ENCODE data around the gene MYH11.

MYH11 gene

DNA sequence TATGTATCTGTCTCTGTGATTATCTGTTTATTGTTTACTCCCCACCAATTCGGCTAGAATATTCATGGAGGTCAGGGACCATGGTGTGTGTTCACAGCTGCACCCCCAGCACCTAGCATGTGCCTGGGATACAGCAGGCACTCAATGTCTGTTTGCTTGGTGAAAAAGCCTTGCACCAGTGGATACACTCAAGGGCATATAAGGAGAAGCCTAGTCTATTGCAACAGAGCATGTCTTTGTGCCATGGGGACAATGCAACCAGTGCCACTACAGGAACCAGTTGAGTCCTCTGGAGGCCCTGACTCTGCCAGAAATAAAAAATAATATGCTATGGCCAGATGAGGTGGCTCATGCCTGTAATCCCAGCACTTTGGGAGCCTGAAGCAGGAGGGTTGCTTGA is 113.2 kb downstream of the MYH11 start:
- no peak for DNase-seq
- H3K27ac ChIP-seq = no peak overlapping the region
- no peaks in the 10 kb centered on the region for H3K36me3 ChIP-seq
- H3K4me3 ChIP-seq (ENCODE audit: low read depth, low read length) = no peak overlapping the region
- TF ChIP-seq CTCF (IDR thresholded peaks at IDR 0.05; ENCODE audit: low read depth, low read length) = no peak
- H3K9me3 ChIP-seq (ENCODE audit: severe bottlenecking) = no peaks in the 10 kb centered on the region
- no peaks in the 10 kb centered on the region for H3K27me3 ChIP-seq (ENCODE audit: insufficient read depth, low read depth, severe bottlenecking)

DNA sequence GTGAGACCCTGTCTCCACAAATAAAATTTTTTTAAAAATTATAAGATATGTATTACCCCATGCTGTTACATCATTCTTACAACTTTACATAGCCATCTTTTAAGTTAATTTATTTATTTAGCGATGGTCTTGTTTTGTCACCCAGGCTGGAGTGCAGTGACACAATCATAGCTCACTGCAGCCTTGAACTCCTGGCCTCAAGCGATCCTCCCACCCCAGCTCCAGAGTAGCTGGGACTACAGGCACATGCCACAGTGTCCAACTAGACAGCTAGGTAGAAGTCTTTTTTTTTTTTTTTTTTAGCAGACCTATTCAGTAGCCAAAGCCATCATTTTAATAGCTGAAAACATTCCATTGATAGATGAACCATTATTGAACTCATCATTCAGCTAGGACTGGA is 114.1 kb downstream of the MYH11 start:
- no peak for DNase-seq
- H3K4me3 ChIP-seq (ENCODE audit: low read depth, low read length) = no peak overlapping the region
- H3K36me3 ChIP-seq = no peaks in the 10 kb centered on the region
- H3K27ac ChIP-seq = no peak overlapping the region
- no peak for TF ChIP-seq CTCF (IDR thresholded peaks at IDR 0.05; ENCODE audit: low read depth, low read length)
- H3K27me3 ChIP-seq (ENCODE audit: insufficient read depth, low read depth, severe bottlenecking) = no peaks in the 10 kb centered on the region
- H3K9me3 ChIP-seq (ENCODE audit: severe bottlenecking) = no peaks in the 10 kb centered on the region

GRCh38 chr16:15741207-15741871 is 115.5 kb downstream of the MYH11 start:
- H3K4me3 ChIP-seq (ENCODE audit: low read depth, low read length) = no peak overlapping the region
- DNase-seq = no peak
- no peaks in the 10 kb centered on the region; the same call in 1 of the 2 replicates for H3K36me3 ChIP-seq
- no peaks in the 10 kb centered on the region for H3K9me3 ChIP-seq (ENCODE audit: severe bottlenecking)
- no peak overlapping the region for H3K27ac ChIP-seq
- no peaks in the 10 kb centered on the region for H3K27me3 ChIP-seq (ENCODE audit: insufficient read depth, low read depth, severe bottlenecking)
- no peak for TF ChIP-seq CTCF (IDR thresholded peaks at IDR 0.05; ENCODE audit: low read depth, low read length)

- no peak overlapping the region for H3K27ac ChIP-seq
- no peaks in the 10 kb centered on the region; the same call in 1 of the 2 replicates for H3K36me3 ChIP-seq
- H3K27me3 ChIP-seq (ENCODE audit: insufficient read depth, low read depth, severe bottlenecking) = no peaks in the 10 kb centered on the region
- peak; percentile 24 for DNase-seq
- TF ChIP-seq CTCF (IDR thresholded peaks at IDR 0.05; ENCODE audit: low read depth, low read length) = no peak
- H3K4me3 ChIP-seq (ENCODE audit: low read depth, low read length) = no peak overlapping the region
- no peaks in the 10 kb centered on the region for H3K9me3 ChIP-seq (ENCODE audit: severe bottlenecking)
These were observed 116.9 kb downstream of the MYH11 start for GRCh38 chr16:15739950-15740349.

- no peak for TF ChIP-seq CTCF (IDR thresholded peaks at IDR 0.05; ENCODE audit: low read depth, low read length)
- Histone ChIP-seq H3K36me3 (no peaks in the 10 kb centered on the region; the same call in 1 of the 2 replicates), H3K27me3 (ENCODE audit: insufficient read depth, low read depth, severe bottlenecking) (no peaks in the 10 kb centered on the region), H3K27ac (no peak overlapping the region), H3K4me3 (ENCODE audit: low read depth, low read length) (no peak overlapping the region), H3K9me3 (ENCODE audit: severe bottlenecking) (no peaks in the 10 kb centered on the region)
- DNase-seq = no peak
These were observed 117.4 kb downstream of the MYH11 start for GRCh38 chr16:15739464-15739863.

GRCh38 chr16:15737140-15737644 is 119.6 kb downstream of the MYH11 start:
- no peak overlapping the region for H3K27ac ChIP-seq
- no peak for DNase-seq
- no peaks in the 10 kb centered on the region for H3K27me3 ChIP-seq (ENCODE audit: insufficient read depth, low read depth, severe bottlenecking)
- H3K9me3 ChIP-seq (ENCODE audit: severe bottlenecking) = no peaks in the 10 kb centered on the region
- no peaks in the 10 kb centered on the region; the same call in 1 of the 2 replicates for H3K36me3 ChIP-seq
- TF ChIP-seq CTCF (IDR thresholded peaks at IDR 0.05; ENCODE audit: low read depth, low read length) = no peak
- no peak overlapping the region for H3K4me3 ChIP-seq (ENCODE audit: low read depth, low read length)

Data from WERI-Rb-1 (cell line).